CD14-positive monocyte (primary cell): ENCODE measurements around the gene RCOR2. TPM values are rescaled to one million over a fixed set of nuclear protein-coding genes. Genes with fewer than 3 reads are reported as not detected.

Experiments used
- DNase-seq, 3 donors: peaks; one replicate each; pipeline ENCODE4 v3.0.0-alpha.2; 2011 to 2022
- H2AFZ ChIP-seq: 2 replicates; pipeline ENCODE4 v1.6.0; 2012; ENCODE audit warnings: mild to moderate bottlenecking, low read depth, low read length, inconsistent platforms; ENCODE audit not compliant: insufficient read depth, poor library complexity, severe bottlenecking
- H3K27ac ChIP-seq, 2 donors: 1 replicate in 1 of 2; 2 replicates in 1 of 2; pipeline ENCODE4 v1.5.1; 2012 to 2013; ENCODE audit warnings: low read length in 2 of 2, control low read depth in 1 of 2, inconsistent platforms in 1 of 2, low read depth in 1 of 2, mild to moderate bottlenecking in 1 of 2
- H3K27me3 ChIP-seq, 2 donors: one replicate each; pipeline versions ENCODE4 v1.6.0 to v1.6.1; 2011 to 2013; ENCODE audit warnings: low read length in 2 of 2; ENCODE audit not compliant: control insufficient read depth in 2 of 2, insufficient read depth in 2 of 2
- H3K36me3 ChIP-seq, 2 donors: replicated peaks in 1 of 2; 1 replicate in 1 of 2; 2 replicates in 1 of 2; pipeline versions ENCODE4 v1.5.1 to v1.6.1; 2012 to 2013; ENCODE audit warnings: low read length in 2 of 2, control low read depth in 1 of 2, inconsistent platforms in 1 of 2, mild to moderate bottlenecking in 1 of 2; ENCODE audit not compliant: insufficient read depth in 2 of 2, control insufficient read depth in 1 of 2
- H3K4me1 ChIP-seq, 2 donors: 1 replicate in 1 of 2; 2 replicates in 1 of 2; pipeline versions ENCODE4 v1.5.1 to v1.6.1; 2012 to 2013; ENCODE audit warnings: low read length in 2 of 2, control low read depth in 1 of 2, inconsistent platforms in 1 of 2, mild to moderate bottlenecking in 1 of 2, moderate library complexity in 1 of 2; ENCODE audit not compliant: insufficient read depth in 2 of 2, control insufficient read depth in 1 of 2
- H3K4me2 ChIP-seq: replicated peaks from 2 replicates; pipeline ENCODE3; 2012; ENCODE audit warnings: low read length, moderate library complexity, mild to moderate bottlenecking; ENCODE audit not compliant: poor library complexity, severe bottlenecking; ENCODE audit errors: extremely low read depth
- H3K4me3 ChIP-seq, 3 experiments: fragments of 200-600 bp in 1 of 3; sonication (generic) in 1 of 3; replicated peaks in 1 of 3; 1 replicate in 2 of 3; 2 replicates in 1 of 3; pipeline ENCODE4 v1.5.1; 2011 to 2013; ENCODE audit warnings: low read length in 3 of 3, mild to moderate bottlenecking in 3 of 3, control low read depth in 2 of 3, low read depth in 2 of 3, inconsistent platforms in 1 of 3, moderate library complexity in 1 of 3
- H3K79me2 ChIP-seq: 2 replicates; pipeline ENCODE4 v1.6.0; 2012; ENCODE audit warnings: mild to moderate bottlenecking, control low read depth, inconsistent platforms, low read length, moderate library complexity; ENCODE audit not compliant: insufficient read depth
- H3K9ac ChIP-seq: 2 replicates; pipeline ENCODE4 v1.6.0; 2017; ENCODE audit warnings: low read length, mild to moderate bottlenecking; ENCODE audit not compliant: insufficient read depth, poor library complexity, severe bottlenecking
- H3K9me3 ChIP-seq, 2 donors: replicated peaks in 1 of 2; 1 replicate in 1 of 2; 2 replicates in 1 of 2; pipeline versions ENCODE4 v1.5.1 to v1.6.1; 2012 to 2013; ENCODE audit warnings: low read length in 2 of 2, control low read depth in 1 of 2; ENCODE audit not compliant: control insufficient read depth in 1 of 2, insufficient read depth in 1 of 2
- H4K20me1 ChIP-seq: 2 replicates; pipeline ENCODE4 v1.6.0; 2012; ENCODE audit warnings: mild to moderate bottlenecking, low read length, control low read depth, moderate library complexity; ENCODE audit not compliant: insufficient read depth
- H3K27ac Mint-ChIP-seq, 7 donors: one replicate each; pipeline ENCODE4 v1.8.0; 2020; ENCODE audit warnings: mild to moderate bottlenecking in 7 of 7, mixed read lengths in 7 of 7, moderate library complexity in 6 of 7, inconsistent platforms in 2 of 7
- H3K27me3 Mint-ChIP-seq, 3 donors: one replicate each; pipeline ENCODE4 v1.8.0; 2021 to 2022; ENCODE audit warnings: low read depth in 3 of 3, mild to moderate bottlenecking in 3 of 3, mixed read lengths in 3 of 3, moderate library complexity in 3 of 3, inconsistent platforms in 1 of 3
- H3K36me3 Mint-ChIP-seq, 2 donors: one replicate each; pipeline ENCODE4 v1.8.0; 2020; ENCODE audit warnings: mixed read lengths in 2 of 2, inconsistent platforms in 1 of 2, mild to moderate bottlenecking in 1 of 2
- H3K4me1 Mint-ChIP-seq: one replicate; pipeline ENCODE4 v1.8.0; 2020; ENCODE audit warnings: mild to moderate bottlenecking, mixed read lengths
- H3K4me3 Mint-ChIP-seq, 2 donors: one replicate each; pipeline ENCODE4 v1.8.0; 2020; ENCODE audit warnings: mild to moderate bottlenecking in 2 of 2, mixed read lengths in 2 of 2, moderate library complexity in 1 of 2
- H3K9me3 Mint-ChIP-seq, 7 donors: one replicate each; pipeline ENCODE4 v1.8.0; 2020 to 2022; ENCODE audit warnings: mixed read lengths in 7 of 7, mild to moderate bottlenecking in 6 of 7, moderate library complexity in 6 of 7, inconsistent platforms in 2 of 7
- WGBS: methylation state at CpG from one replicate; pipeline ENCODE4 v1.1.5; 2013; ENCODE audit warnings: missing lambda C conversion rate; ENCODE audit not compliant: insufficient coverage; 5-methylcytosine and 5-hydroxymethylcytosine counted together
- intact Hi-C, 2 donors: fragments of 100-400 bp; cut with micrococcal nuclease; formaldehyde crosslinking; loops; one replicate each; pipeline versions ENCODE4 v1.15.0 to v1.15.1; 2023
- polyA plus RNA-seq, 3 donors: library from polyadenylated mRNA; depleted of rRNA in 1 of 3; unstranded in 2 of 3; stranded (reverse) in 1 of 3; fragments of 300-500 nt in 2 of 3; fragments of >200 nt in 1 of 3; fragmentation: Illumina TruSeq in 2 of 3; gene quantifications; 1 replicate in 2 of 3; 2 replicates in 1 of 3; pipeline ENCODE4 v1.2.3, GENCODE V29; 2012 to 2021
- TF ChIP-seq, protein P1 (sequence below): fragments of 200-600 bp; IDR thresholded peaks from one replicate; pipeline ENCODE4 v1.8.0; 2022; ENCODE audit warnings: antibody characterized with exemption, mild to moderate bottlenecking

Gene RCOR2
- polyA plus RNA-seq, 3 donors, result not detected

DNA sequence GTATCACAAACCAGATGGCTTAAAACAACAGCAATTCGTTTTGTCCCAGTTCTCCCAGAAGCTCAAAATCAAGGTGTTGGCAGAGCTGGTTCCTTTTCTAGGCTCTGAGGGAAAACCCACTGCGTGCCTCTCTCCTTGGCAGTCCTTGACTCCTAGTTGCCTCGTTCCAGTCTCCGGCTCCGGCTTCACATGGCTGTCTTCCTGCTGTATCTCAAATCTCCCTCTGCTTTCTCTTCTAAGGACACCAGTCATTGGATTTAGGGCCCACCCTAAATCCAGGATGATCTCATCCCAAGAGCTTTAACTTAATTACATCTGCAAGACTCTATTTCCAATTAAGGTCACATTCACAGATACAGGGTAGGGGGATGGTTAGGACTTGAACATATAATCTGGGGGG, 12.7 kb upstream of the RCOR2 start:
- 90% methylated on average over 4 of the region's 5 CpGs for WGBS
- peaks cover 3 to 15% (median 11%) of the 10 kb centered on the region in 3 donors for H3K27me3 Mint-ChIP-seq
- H3K27ac Mint-ChIP-seq, result no peak overlapping the region
- Histone ChIP-seq H3K4me2 (no peak overlapping the region), H3K9ac (no peak overlapping the region), H4K20me1 (no peaks in the 10 kb centered on the region), H3K4me1 (no peaks in the 10 kb centered on the region), H3K27me3 (no peaks in the 10 kb centered on the region), H3K9me3 (no peaks in the 10 kb centered on the region), H3K27ac (no peak overlapping the region), H2AFZ (no peak overlapping the region), H3K4me3 (no peak overlapping the region), H3K79me2 (no peaks in the 10 kb centered on the region), H3K36me3 (no peaks in the 10 kb centered on the region)
- intact Hi-C loops, result no loop called here
- DNase-seq, result no peak
- no peaks in the 10 kb centered on the region for H3K4me1 Mint-ChIP-seq
- H3K4me3 Mint-ChIP-seq, result no peak overlapping the region
- TF ChIP-seq, protein P1, sequence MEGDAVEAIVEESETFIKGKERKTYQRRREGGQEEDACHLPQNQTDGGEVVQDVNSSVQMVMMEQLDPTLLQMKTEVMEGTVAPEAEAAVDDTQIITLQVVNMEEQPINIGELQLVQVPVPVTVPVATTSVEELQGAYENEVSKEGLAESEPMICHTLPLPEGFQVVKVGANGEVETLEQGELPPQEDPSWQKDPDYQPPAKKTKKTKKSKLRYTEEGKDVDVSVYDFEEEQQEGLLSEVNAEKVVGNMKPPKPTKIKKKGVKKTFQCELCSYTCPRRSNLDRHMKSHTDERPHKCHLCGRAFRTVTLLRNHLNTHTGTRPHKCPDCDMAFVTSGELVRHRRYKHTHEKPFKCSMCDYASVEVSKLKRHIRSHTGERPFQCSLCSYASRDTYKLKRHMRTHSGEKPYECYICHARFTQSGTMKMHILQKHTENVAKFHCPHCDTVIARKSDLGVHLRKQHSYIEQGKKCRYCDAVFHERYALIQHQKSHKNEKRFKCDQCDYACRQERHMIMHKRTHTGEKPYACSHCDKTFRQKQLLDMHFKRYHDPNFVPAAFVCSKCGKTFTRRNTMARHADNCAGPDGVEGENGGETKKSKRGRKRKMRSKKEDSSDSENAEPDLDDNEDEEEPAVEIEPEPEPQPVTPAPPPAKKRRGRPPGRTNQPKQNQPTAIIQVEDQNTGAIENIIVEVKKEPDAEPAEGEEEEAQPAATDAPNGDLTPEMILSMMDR, result no peak
- peaks cover 0 to 2% (median 0%) of the 10 kb centered on the region in 7 donors for H3K9me3 Mint-ChIP-seq
- H3K36me3 Mint-ChIP-seq, result no peaks in the 10 kb centered on the region

DNA sequence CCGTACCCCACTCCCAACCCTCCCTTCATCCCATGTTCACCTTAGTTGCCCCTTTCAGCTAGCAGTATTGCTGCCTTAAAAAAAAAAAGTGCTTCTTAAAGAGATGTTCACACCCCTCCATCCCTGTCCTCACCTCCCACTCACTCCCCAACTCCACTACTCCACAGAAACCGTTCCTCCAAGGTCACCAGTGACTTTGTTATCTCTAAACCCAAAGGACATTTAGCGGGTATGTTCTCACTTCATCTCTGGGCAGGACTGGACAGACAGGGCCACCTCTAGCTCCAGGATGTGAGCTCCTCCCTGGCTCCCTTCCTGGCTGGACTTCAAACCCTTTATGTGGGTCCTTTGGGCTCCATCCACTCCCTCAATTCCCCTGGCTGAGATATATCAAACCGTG, 6.4 kb upstream of the RCOR2 start:
- no peak overlapping the region for H3K4me3 ChIP-seq
- Mint-ChIP-seq H3K9me3 (peaks cover 0 to 5% (median under 1%) of the 10 kb centered on the region in 7 donors), H3K27me3 (peaks cover 35 to 65% (median 36%) of the 10 kb centered on the region in 3 donors), H3K4me3 (peak overlapping the region in 1 of 2 donors; percentile 17), H3K4me1 (peaks cover 8% of the 10 kb centered on the region), H3K27ac (no peak overlapping the region), H3K36me3 (no peaks in the 10 kb centered on the region)
- H4K20me1 ChIP-seq, result no peaks in the 10 kb centered on the region
- intact Hi-C loops, result no loop called here
- H3K79me2 ChIP-seq, result no peaks in the 10 kb centered on the region
- no peak overlapping the region for H3K4me2 ChIP-seq
- H3K27me3 ChIP-seq, result peaks cover 3 to 28% of the 10 kb centered on the region in 2 donors
- no peak overlapping the region for H3K27ac ChIP-seq
- 77% methylated on average over 4 of the region's 4 CpGs for WGBS
- TF ChIP-seq, protein P1, result no peak
- peaks cover 10 to 15% of the 10 kb centered on the region in 2 donors for H3K4me1 ChIP-seq
- no peak for DNase-seq
- no peaks in the 10 kb centered on the region for H3K36me3 ChIP-seq
- no peaks in the 10 kb centered on the region for H3K9me3 ChIP-seq
- H3K9ac ChIP-seq, result no peak overlapping the region
- no peak overlapping the region for H2AFZ ChIP-seq
